Loucy (cell line): ENCODE results near the gene PRKACB.

Experiments
- CTCF ChIP-seq: fragments of 200-600 bp; sonication (generic); conservative IDR thresholded peaks from 2 replicates; pipeline ENCODE4 v1.5.1; 2014; ENCODE audit warnings: mild to moderate bottlenecking, antibody characterized with exemption, low read length
- EZH2phosphoT487 ChIP-seq: fragments of 200-600 bp; IDR thresholded peaks from 2 replicates; pipeline ENCODE4 v1.6.1; 2018; ENCODE audit warnings: antibody characterized with exemption, mild to moderate bottlenecking, moderate library complexity, borderline replicate concordance

GRCh38 chr1:84171481-84171880, 27.4 kb downstream of the PRKACB start:
- TF ChIP-seq CTCF: no peak
- no peak for TF ChIP-seq EZH2phosphoT487
